K562 (cell line): ENCODE results near the gene APLF. TPM values are rescaled to one million over a fixed set of nuclear protein-coding genes. Genes with fewer than 3 reads are reported as not detected.

Experiments
- ATAC-seq: fragments of 200-7000 bp; cut with Tn5 transposase; 3 replicates; pipeline ENCODE4 v1.9.1; 2020; ENCODE audit warnings: moderate library complexity
- BruUV-seq: library from RNA; stranded (reverse); fragments of 400-500 nt; replicated peaks from 2 replicates; lab custom pipeline; 2021; lab: Mats Ljungman, UMichigan
- CTCF ChIA-PET: fragments of 300-600 bp; formaldehyde crosslinking; extraction: SDS; loops from one replicate; lab custom pipeline; 2021; ENCODE audit warnings: low intra/inter-chr PET ratio; lab: Yijun Ruan, JAX
- POLR2A ChIA-PET: fragments of 300-600, 350-650 bp; sonication (Branson Sonifier 250); formaldehyde crosslinking; extraction: SDS; loops from one replicate; lab custom pipeline; 2021; ENCODE audit warnings: antibody characterized with exemption, inconsistent platforms; lab: Yijun Ruan, JAX
- DNase-seq, 4 experiments: peaks; one replicate each; pipeline versions ENCODE4 v3.0.0 to v3.0.0-alpha.2; 2011 to 2018; ENCODE audit warnings: low spot score in 3 of 4, mixed read lengths in 3 of 4; ENCODE audit errors: extremely low read depth in 1 of 4
- FAIRE-seq: peaks from 2 replicates; lab custom pipeline; 2011; peaks lifted over from hg19 to GRCh38; lab: Jason Lieb, UNC
- H2AFZ ChIP-seq: 2 replicates; pipeline ENCODE4 v1.6.0; 2011; ENCODE audit warnings: low read depth, low read length, control low read depth, inconsistent platforms
- H3K27ac ChIP-seq: fragments of 200-600 bp; 3 replicates; pipeline ENCODE4 v1.8.0; 2011; ENCODE audit warnings: low read depth, mild to moderate bottlenecking, control low read depth, inconsistent platforms, low read length, moderate library complexity, mixed read lengths; ENCODE audit errors: extremely low read depth
- H3K27me3 ChIP-seq, 2 experiments: fragments of 300-600 bp in 1 of 2; 2 replicates in 1 of 2; 3 replicates in 1 of 2; pipeline versions ENCODE4 v1.6.0 to v1.8.0; 2011; ENCODE audit warnings: inconsistent platforms in 2 of 2, low read length in 2 of 2, mild to moderate bottlenecking in 1 of 2, mixed read lengths in 1 of 2, moderate library complexity in 1 of 2; ENCODE audit not compliant: control insufficient read depth in 2 of 2, insufficient read depth in 2 of 2
- H3K36me3 ChIP-seq: fragments of 300-600 bp; 3 replicates; pipeline ENCODE4 v1.8.0; 2011; ENCODE audit warnings: mild to moderate bottlenecking, low read length, inconsistent platforms; ENCODE audit not compliant: control insufficient read depth, insufficient read depth
- H3K4me1 ChIP-seq, 2 experiments: fragments of 200-600 bp in 1 of 2; replicated peaks in 1 of 2; 2 replicates in 1 of 2; 3 replicates in 1 of 2; pipeline versions ENCODE4 v1.5.1 to v1.8.0; 2011; ENCODE audit warnings: inconsistent platforms in 2 of 2, low read length in 2 of 2, mild to moderate bottlenecking in 1 of 2, mixed read lengths in 1 of 2, moderate library complexity in 1 of 2; ENCODE audit not compliant: control insufficient read depth in 2 of 2, insufficient read depth in 2 of 2
- H3K4me2 ChIP-seq: 2 replicates; pipeline ENCODE4 v1.6.1; 2011; ENCODE audit warnings: low read length, control low read depth, inconsistent platforms, mixed read lengths; ENCODE audit not compliant: insufficient read depth
- H3K4me3 ChIP-seq: fragments of 200-600 bp; sonication (generic), shearing (Covaris generic); 2 replicates; pipeline ENCODE4 v1.5.1; 2016; ENCODE audit warnings: control low read depth, inconsistent platforms
- H3K79me2 ChIP-seq: fragments of 200-600 bp; 3 replicates; pipeline ENCODE4 v1.8.0; 2011; ENCODE audit warnings: low read length, inconsistent platforms; ENCODE audit not compliant: control insufficient read depth, insufficient read depth
- H3K9ac ChIP-seq, 2 experiments: 2 replicates each; pipeline versions ENCODE4 v1.6.0 to v1.6.1; 2011; ENCODE audit warnings: low read depth in 2 of 2, low read length in 2 of 2, control low read depth in 1 of 2, inconsistent platforms in 1 of 2, mild to moderate bottlenecking in 1 of 2, mixed read lengths in 1 of 2; ENCODE audit not compliant: insufficient read depth in 1 of 2
- H3K9me1 ChIP-seq: one replicate; pipeline ENCODE4 v1.6.0; 2011; ENCODE audit warnings: inconsistent platforms, mild to moderate bottlenecking, low read length, moderate library complexity; ENCODE audit not compliant: control insufficient read depth, insufficient read depth
- H3K9me3 ChIP-seq: replicated peaks from 2 replicates; pipeline ENCODE4 v1.5.1; 2011; ENCODE audit warnings: low read depth, low read length, inconsistent platforms; ENCODE audit not compliant: control insufficient read depth, insufficient read depth
- H4K20me1 ChIP-seq: replicated peaks from 2 replicates; pipeline ENCODE4 v1.6.1; 2011; ENCODE audit warnings: low read length, inconsistent platforms, mixed read lengths; ENCODE audit not compliant: control insufficient read depth, insufficient read depth
- CAMTA2 ChIP-seq: fragments of 250-450 bp; sonication (Bioruptor Pico); conservative IDR thresholded peaks from 2 replicates; pipeline ENCODE4 v1.5.1; 2022
- CREB5 ChIP-seq: fragments of 250-450 bp; sonication (Bioruptor Pico); IDR thresholded peaks from 2 replicates; pipeline ENCODE4 v1.5.0; 2020; ENCODE audit warnings: mild to moderate bottlenecking
- KDM5B ChIP-seq: fragments of 200-600 bp; sonication (generic); IDR thresholded peaks from 2 replicates; pipeline ENCODE4 v1.6.1; 2012; ENCODE audit warnings: low read depth, mild to moderate bottlenecking, moderate library complexity, low read length, control low read depth, inconsistent platforms; ENCODE audit not compliant: insufficient replicate concordance
- KLF6 ChIP-seq: fragments of 250-450 bp; sonication (Bioruptor Pico); IDR thresholded peaks from 2 replicates; pipeline ENCODE4 v1.4.0; 2020; ENCODE audit warnings: mild to moderate bottlenecking, moderate library complexity, borderline replicate concordance
- NFXL1 ChIP-seq: fragments of 450-650 bp; formaldehyde crosslinking; IDR thresholded peaks from 2 replicates; pipeline ENCODE4 v1.4.0; 2021; ENCODE audit warnings: mild to moderate bottlenecking
- NR4A1 ChIP-seq, 2 experiments: fragments of 250-450 bp in 1 of 2; fragments of 450-650 bp in 1 of 2; sonication (Bioruptor Pico) in 1 of 2; IDR thresholded peaks; 2 replicates each; pipeline versions ENCODE4 v1.4.0 to v1.6.1; 2016 to 2020; ENCODE audit warnings: mild to moderate bottlenecking in 2 of 2, missing compliant biosample characterization in 1 of 2, missing genetic modification characterization in 1 of 2, moderate library complexity in 1 of 2
- POLR2A ChIP-seq: fragments of 450-650 bp; conservative IDR thresholded peaks from 2 replicates; pipeline ENCODE4 v1.6.1; 2016
- TCFL5 ChIP-seq: fragments of 250-450 bp; sonication (Bioruptor Pico); conservative IDR thresholded peaks from 2 replicates; pipeline ENCODE4 v1.6.1; 2021; ENCODE audit warnings: mild to moderate bottlenecking, moderate library complexity, matching md5 sums
- ZNF212 ChIP-seq: fragments of 450-650 bp; formaldehyde crosslinking; IDR thresholded peaks from 2 replicates; pipeline ENCODE4 v1.4.0; 2020; ENCODE audit warnings: mild to moderate bottlenecking
- ZNF354B ChIP-seq: fragments of 250-450 bp; sonication (Bioruptor Pico); IDR thresholded peaks from 2 replicates; pipeline ENCODE4 v1.4.0; 2020
- WGBS: fragments of 100-300 bp; shearing (Covaris generic); methylation state at CpG from one replicate; pipeline ENCODE4 v1.1.6; 2016; ENCODE audit warnings: low coverage, mixed read lengths; ENCODE audit not compliant: insufficient coverage; ENCODE audit errors: missing lambda C conversion rate; 5-methylcytosine and 5-hydroxymethylcytosine counted together
- in situ Hi-C: fragments of 300-500 bp; cut with MboI; formaldehyde crosslinking; loops from 4 replicates; pipeline ENCODE4 v1.15.0; 2018; ENCODE audit warnings: inconsistent platforms, mixed read lengths
- intact Hi-C: fragments of 100-400 bp; cut with micrococcal nuclease; formaldehyde crosslinking; loops from 2 replicates; pipeline ENCODE4 v1.14.2; 2022
- polyA plus RNA-seq, 8 experiments: library from polyadenylated mRNA; depleted of rRNA in 4 of 8; stranded (reverse) in 5 of 8; unstranded in 3 of 8; fragments of >200 nt; fragmentation: Nextera tagmentation in 2 of 8; fragmentation: Illumina TruSeq in 1 of 8; extraction: Ambion mirVana in 2 of 8; extraction: Trizol in 1 of 8; gene quantifications; 2 replicates each; pipeline versions ENCODE4 v1.2.1 to v1.2.3, GENCODE V29; 2011 to 2014; ENCODE audit warnings: inconsistent platforms in 1 of 8, missing spikeins in 1 of 8
- total RNA-seq, 7 experiments: library from RNA; depleted of rRNA in 6 of 7; stranded (reverse); fragments of >200 nt in 6 of 7; fragmentation: Illumina TruSeq in 2 of 7; extraction: Trizol in 2 of 7; gene quantifications; 2 replicates each; pipeline versions ENCODE4 v1.2.1 to v1.2.3, GENCODE V29; 2011 to 2021; ENCODE audit warnings: low replicate concordance in 1 of 7
- TF ChIP-seq, protein P1 (sequence below): fragments of 250-450 bp; sonication (Bioruptor Pico); IDR thresholded peaks from 2 replicates; pipeline ENCODE4 v1.4.0; 2020; ENCODE audit warnings: mild to moderate bottlenecking
- TF ChIP-seq, protein P2 (sequence below): fragments of 250-450 bp; sonication (Bioruptor Pico); IDR thresholded peaks from 2 replicates; pipeline ENCODE4 v1.5.0; 2021
- TF ChIP-seq, protein P3 (sequence below): fragments of 250-450 bp; sonication (Bioruptor Pico); IDR thresholded peaks from 2 replicates; pipeline ENCODE4 v1.5.0; 2021; ENCODE audit warnings: mild to moderate bottlenecking, moderate library complexity

Gene APLF
- total and polyA plus RNA-seq, 9 of the 15 experiments (the other 6 are each of a cell fraction or from before 2014, with no cell fraction given), result 0.07 to 1.1 (median 0.71) TPM

DNA sequence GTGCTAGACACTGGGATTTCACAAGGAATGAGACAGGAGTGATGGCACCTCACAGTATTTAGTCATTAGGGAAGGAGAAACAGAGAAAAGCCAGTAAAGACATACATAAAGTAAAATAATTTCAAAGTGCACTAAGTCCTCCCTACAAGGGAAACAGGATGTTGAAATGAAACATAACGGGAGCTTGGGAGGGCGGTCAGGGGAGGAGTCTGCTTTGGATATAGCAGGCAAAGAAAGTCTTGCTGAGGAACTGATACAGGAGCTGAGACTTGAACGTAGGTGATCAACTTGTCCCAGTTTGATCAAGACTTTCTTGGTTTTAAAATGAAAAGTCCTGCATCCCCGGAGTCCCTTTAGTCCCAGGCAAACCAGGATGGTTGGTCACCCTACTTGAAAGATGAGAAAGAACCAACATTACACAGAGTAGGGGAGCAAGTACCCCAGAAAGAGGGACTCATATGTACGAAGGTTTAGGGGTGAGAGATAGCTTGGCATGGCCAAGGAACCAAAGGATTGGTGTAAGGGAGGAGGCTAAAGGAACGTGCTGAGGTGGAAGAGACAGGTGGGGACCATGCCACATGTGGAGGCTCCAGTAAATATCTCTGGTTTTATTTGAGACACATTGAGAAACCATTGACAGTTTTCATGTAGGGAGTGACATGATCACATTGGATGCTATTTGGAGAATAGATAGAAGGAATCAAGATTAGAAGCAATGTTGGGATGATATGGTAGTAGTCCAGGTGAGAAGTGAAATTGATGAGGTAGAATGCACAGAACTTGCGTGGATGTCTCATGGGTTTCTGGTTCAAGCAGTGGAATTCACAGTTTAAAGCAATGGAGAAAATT is 28.7 kb upstream of the APLF start:
- Histone ChIP-seq H3K79me2 (no peaks in the 10 kb centered on the region), H3K9ac (no peak overlapping the region), H3K4me2 (no peak overlapping the region), H3K36me3 (no peaks in the 10 kb centered on the region), H3K27ac (no peak overlapping the region), H4K20me1 (no peaks in the 10 kb centered on the region), H3K9me3 (no peaks in the 10 kb centered on the region), H3K4me1 (peaks cover 9 to 42% of the 10 kb centered on the region in 2 experiments), H2AFZ (peak overlapping the region; percentile 57), H3K27me3 (no peaks in the 10 kb centered on the region), H3K4me3 (no peak overlapping the region), H3K9me1 (no peaks in the 10 kb centered on the region)
- in situ Hi-C loops, result no loop called here
- ChIA-PET POLR2A (interaction anchor here (0.7 kb wide), 1 partner anchor 27 kb away, joined by 5 read pairs; no protein-coding TSS in a partner anchor), CTCF (no interaction called here)
- TSS peak; percentile 89 for BruUV-seq
- FAIRE-seq, result no peak
- no peak for DNase-seq
- ATAC-seq, result no peak
- WGBS, result 41% methylated on average over 7 of the region's 7 CpGs
- intact Hi-C loops, result no loop called here
- TF ChIP-seq KLF6, result peak; percentile 36; the same call in 1 of the 2 replicates
- no peak for TF ChIP-seq KDM5B
- TF ChIP-seq NFXL1 (CRISPR knock-in tag), result peak; percentile 79; the same call in 1 of the 2 replicates
- TF ChIP-seq CAMTA2 (CRISPR knock-in tag), result peak; percentile 92; the same call in 1 of the 2 replicates
- TF ChIP-seq, protein P1, sequence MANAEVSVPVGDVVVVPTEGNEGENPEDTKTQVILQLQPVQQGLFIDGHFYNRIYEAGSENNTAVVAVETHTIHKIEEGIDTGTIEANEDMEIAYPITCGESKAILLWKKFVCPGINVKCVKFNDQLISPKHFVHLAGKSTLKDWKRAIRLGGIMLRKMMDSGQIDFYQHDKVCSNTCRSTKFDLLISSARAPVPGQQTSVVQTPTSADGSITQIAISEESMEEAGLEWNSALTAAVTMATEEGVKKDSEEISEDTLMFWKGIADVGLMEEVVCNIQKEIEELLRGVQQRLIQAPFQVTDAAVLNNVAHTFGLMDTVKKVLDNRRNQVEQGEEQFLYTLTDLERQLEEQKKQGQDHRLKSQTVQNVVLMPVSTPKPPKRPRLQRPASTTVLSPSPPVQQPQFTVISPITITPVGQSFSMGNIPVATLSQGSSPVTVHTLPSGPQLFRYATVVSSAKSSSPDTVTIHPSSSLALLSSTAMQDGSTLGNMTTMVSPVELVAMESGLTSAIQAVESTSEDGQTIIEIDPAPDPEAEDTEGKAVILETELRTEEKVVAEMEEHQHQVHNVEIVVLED (CRISPR knock-in tag), result 0 out of 2 replicates have a peak, but pooled peaks have one; percentile 16
- peak; percentile 86; the same call in 1 of the 2 replicates for TF ChIP-seq TCFL5 (CRISPR knock-in tag)
- TF ChIP-seq ZNF354B (CRISPR knock-in tag), result peak; percentile 71; the same call in 1 of the 2 replicates
- TF ChIP-seq NR4A1 (CRISPR knock-in tag; IDR thresholded peaks at IDR 0.05), result peak; percentile 68; the same call in 1 of the 2 replicates
- no peak for TF ChIP-seq NR4A1 (tag; IDR thresholded peaks at IDR 0.05)
- TF ChIP-seq, protein P2, sequence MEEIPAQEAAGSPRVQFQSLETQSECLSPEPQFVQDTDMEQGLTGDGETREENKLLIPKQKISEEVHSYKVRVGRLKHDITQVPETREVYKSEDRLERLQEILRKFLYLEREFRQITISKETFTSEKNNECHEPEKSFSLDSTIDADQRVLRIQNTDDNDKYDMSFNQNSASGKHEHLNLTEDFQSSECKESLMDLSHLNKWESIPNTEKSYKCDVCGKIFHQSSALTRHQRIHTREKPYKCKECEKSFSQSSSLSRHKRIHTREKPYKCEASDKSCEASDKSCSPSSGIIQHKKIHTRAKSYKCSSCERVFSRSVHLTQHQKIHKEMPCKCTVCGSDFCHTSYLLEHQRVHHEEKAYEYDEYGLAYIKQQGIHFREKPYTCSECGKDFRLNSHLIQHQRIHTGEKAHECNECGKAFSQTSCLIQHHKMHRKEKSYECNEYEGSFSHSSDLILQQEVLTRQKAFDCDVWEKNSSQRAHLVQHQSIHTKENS (CRISPR knock-in tag), result peak; percentile 60; the same call in 1 of the 2 replicates
- TF ChIP-seq ZNF212 (CRISPR knock-in tag), result peak; percentile 96
- TF ChIP-seq POLR2A, result peak; percentile 80
- peak; percentile 87; the same call in 1 of the 2 replicates for TF ChIP-seq CREB5 (CRISPR knock-in tag)
- TF ChIP-seq, protein P3, sequence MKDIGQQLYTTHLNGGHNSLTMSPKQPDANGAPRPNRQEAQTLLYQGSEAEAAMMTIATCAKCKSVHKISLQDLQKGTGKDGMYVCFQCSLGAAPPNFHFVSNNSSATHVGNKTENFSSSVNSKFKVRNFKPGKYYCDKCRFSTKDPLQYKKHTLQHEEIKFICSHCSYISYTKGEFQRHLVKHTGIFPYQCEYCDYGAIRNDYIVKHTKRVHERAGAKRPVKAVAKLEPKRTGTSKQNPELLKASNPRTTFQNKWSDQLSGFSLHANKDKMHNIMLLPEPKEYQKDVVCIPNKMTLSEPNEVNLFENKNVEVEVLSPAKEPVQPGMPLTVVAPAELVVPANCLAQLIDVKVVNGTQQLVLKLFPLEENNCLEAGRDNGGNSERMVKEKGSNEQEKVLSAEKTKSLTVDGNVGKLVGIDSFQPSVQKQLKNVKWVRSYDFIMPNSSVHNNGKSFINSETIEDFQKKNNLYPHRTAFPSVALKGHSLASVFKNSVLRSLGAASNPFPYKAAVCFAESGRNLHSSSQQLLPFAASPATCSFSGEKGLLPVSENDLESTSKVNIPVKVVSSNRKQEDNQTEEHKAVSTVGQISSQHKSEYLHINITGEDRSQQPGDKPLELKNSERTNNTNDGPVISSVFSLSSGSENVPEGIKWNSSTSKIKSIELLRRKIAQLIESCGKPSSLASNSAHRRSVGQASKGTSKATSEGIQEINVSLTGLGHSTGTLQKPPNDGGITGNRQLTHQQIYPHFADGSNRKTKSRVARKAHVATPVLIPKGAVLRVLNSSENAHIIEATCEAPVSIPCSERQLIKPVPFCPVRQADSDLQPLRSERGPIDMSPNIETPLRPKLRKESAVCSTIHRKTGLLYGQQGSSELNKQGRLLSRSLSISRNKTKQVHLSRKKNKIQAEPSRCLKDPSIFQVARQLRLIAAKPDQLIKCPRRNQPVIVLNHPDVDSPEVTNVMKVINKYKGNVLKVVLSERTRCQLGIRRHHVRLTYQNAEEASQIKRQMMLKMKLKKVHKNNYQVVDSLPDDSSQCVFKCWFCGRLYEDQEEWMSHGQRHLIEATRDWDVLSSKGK (CRISPR knock-in tag), result peak; percentile 93
